Mesodermal cell (in vitro differentiated cells): ENCODE data around the gene SYNGAP1.

Experiments
- H3K27ac ChIP-seq: 2 replicates; pipeline ENCODE4 v1.7.0; 2013; ENCODE audit warnings: mild to moderate bottlenecking, low read depth, low read length, moderate library complexity; ENCODE audit not compliant: severe bottlenecking
- H3K36me3 ChIP-seq: 2 replicates; pipeline ENCODE4 v1.7.1; 2013; ENCODE audit warnings: mild to moderate bottlenecking, low read length, moderate library complexity; ENCODE audit not compliant: control insufficient read depth, insufficient read depth
- H3K4me1 ChIP-seq: one replicate; pipeline ENCODE4 v1.7.1; 2013; ENCODE audit warnings: mild to moderate bottlenecking, low read length; ENCODE audit not compliant: insufficient read depth, control insufficient read depth, poor library complexity, severe bottlenecking
- H3K4me3 ChIP-seq: 2 replicates; pipeline ENCODE4 v1.7.0; 2013; ENCODE audit warnings: low read length, control low read depth, mild to moderate bottlenecking; ENCODE audit not compliant: insufficient read depth, poor library complexity, severe bottlenecking; ENCODE audit errors: extremely low read depth
- H3K9me3 ChIP-seq: 2 replicates; pipeline ENCODE4 v1.7.1; 2013; ENCODE audit warnings: mild to moderate bottlenecking, low read length, moderate library complexity; ENCODE audit not compliant: control insufficient read depth
- WGBS, 2 experiments: methylation state at CpG; one replicate each; pipeline ENCODE4 v1.1.5; 2013; ENCODE audit warnings: missing lambda C conversion rate in 2 of 2; ENCODE audit not compliant: insufficient coverage in 2 of 2; 5-methylcytosine and 5-hydroxymethylcytosine counted together

SYNGAP1 gene

DNA sequence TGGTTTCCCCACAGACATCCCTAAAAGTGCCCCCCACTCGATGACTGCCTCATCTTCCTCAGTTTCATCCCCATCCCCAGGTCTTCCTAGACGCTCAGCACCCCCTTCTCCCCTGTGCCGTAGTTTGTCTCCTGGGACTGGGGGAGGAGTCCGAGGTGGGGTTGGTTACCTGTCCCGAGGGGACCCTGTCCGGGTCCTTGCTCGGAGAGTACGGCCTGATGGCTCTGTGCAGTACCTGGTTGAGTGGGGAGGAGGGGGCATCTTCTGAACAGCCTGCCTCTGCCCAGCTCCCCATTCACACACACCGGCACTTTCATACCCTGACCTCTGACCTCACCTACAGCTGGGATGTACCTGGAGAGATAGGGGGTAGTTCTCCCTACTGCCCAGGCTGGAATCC lies 4.0 kb upstream of the SYNGAP1 start:
- Histone ChIP-seq H3K4me1 (peaks cover 35% of the 10 kb centered on the region), H3K27ac (no peak overlapping the region), H3K36me3 (peaks cover 51% of the 10 kb centered on the region), H3K4me3 (peak overlapping the region; percentile 87), H3K9me3 (no peaks in the 10 kb centered on the region)
- WGBS, 2 experiments = 85 to 100% methylated on average over 1 to 6 of the region's 9 CpGs

DNA sequence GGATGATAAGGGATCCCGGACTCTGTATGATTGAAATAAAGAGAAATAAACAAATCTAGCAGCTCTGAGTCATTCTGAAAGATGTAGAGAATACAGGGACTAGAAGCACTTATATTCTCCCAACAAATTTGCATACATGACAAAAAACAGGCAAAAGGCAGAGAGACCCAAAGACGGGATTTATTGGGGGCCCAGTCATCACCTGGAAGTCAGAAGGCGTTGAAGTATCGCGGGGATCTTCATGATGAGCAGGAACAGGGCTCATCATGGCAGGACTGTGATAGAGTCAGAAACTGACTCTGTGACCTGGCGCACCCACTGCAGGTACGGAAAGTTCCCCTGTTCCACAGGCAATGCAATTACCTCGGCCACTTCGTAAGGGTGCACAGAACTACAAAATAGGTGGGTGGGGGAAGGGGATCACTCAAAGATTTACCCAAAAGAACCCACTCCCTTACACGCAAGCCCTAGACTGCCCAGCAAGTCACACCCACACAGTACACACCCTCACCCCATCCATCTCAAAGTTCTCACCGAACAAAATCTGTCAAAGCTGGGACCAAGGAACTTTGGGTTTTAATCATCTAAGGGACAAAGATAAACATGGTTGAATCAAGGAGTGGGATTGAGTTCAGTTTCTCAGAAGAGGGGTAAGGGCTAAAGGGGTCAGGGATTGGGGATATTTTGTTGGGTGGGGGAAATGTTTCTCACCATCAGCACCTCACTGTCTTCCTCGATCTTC lies 3.3 kb upstream of the SYNGAP1 start:
- H3K36me3 ChIP-seq = peaks cover 51% of the 10 kb centered on the region
- peak overlapping the region; percentile 87 for H3K4me3 ChIP-seq
- 73% methylated on average over 4 to 5 of the region's 12 CpGs for WGBS, 2 experiments
- H3K27ac ChIP-seq = peak overlapping the region; percentile 64
- H3K4me1 ChIP-seq = peaks cover 35% of the 10 kb centered on the region
- H3K9me3 ChIP-seq = no peaks in the 10 kb centered on the region

DNA sequence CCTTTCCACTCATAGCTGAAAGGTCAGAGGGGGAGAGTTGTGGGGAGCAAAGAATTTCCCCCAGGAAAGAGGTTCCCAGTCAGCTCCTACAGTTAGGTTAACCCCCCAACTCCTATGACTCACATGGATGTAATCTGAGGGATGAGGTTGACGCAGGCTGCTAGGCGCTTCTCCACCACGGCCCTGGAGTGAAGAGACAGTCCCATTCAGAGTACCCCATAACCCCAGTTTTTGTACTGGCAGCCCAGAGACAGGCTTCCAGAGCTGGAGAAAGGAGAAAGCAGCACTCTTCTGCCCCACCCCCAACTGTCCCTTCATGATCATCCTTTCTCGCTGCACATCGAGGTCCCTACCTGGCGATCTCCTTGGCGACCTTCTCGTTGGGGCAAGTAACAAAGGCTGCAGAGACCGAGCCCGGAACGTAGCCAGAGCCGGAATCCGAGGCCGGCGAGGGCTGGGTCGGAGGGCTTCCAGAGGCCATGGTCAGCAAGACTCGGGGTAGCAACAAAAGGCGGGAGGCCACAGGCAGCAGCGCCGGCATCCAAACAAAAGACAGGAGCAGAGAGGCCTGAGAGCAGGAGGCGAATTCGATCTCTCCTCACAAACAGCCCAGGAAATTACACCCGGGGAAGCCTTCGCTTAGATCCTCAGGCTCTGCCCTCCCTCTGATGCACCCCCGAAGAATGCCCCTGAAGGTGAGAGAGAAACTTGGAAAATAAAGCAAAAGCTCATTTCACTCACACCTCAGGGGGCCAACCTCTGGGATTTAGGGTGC lies 2.5 kb upstream of the SYNGAP1 start:
- peaks cover 50% of the 10 kb centered on the region for H3K36me3 ChIP-seq
- H3K4me3 ChIP-seq = peak overlapping the region; percentile 87
- peaks cover 33% of the 10 kb centered on the region for H3K4me1 ChIP-seq
- WGBS, 2 experiments = 0% methylated on average over 18 to 19 of the region's 25 CpGs
- H3K27ac ChIP-seq = peak overlapping the region; percentile 64
- H3K9me3 ChIP-seq = no peaks in the 10 kb centered on the region

DNA sequence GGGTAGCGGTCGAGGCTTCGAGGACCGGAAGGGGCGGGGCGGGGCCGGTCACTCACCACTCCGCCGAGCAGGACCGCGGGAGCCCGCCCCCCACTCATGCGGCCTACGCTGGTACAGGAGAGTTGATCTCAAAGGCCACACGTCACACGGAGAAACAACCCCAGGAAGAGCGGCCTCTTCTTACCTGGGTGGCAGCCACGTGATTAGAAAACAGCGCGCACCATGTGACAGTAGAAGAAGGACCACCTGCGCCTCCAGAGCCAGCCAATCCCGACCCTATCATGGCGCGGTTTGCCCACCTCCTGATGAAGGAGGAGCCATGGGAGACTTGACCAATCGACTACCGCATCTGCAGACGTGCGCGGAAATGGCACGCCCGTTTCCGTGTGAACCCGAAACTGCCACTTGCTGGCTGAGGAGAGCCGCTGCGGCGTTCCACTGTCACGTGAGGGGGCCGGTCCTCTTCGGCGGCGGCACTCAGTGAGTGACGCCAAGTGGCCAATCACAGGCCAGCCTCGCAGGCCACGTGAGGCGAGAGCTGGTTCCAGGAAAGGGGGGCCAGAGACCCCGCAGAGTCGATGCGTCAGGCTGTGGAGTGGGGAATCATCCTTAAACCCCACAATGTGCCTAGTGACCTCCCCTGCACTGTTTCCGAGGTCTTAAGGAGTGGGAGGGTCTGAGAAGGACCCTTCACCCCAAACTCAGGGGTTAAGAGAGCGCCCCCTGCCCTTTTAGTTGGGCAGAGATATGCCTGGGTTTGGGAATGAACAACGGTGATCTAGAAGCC lies 1.8 kb upstream of the SYNGAP1 start, which contains the start of gene CUTA:
CUTA (minus strand) TSS at position 205 of the 787 bp plus-strand sequence; CDS start at position 98, 107 bp downstream.
- Histone ChIP-seq H3K36me3 (peaks cover 48% of the 10 kb centered on the region), H3K9me3 (no peaks in the 10 kb centered on the region), H3K4me1 (peaks cover 33% of the 10 kb centered on the region), H3K27ac (peak within 1 kb of the TSS; percentile 96), H3K4me3 (peak within 1 kb of the TSS; percentile 87)
- 0% methylated on average over 31 to 44 of the region's 51 CpGs for WGBS, 2 experiments

- H3K4me3 ChIP-seq = peak overlapping the region; percentile 87
- peak overlapping the region; percentile 96 for H3K27ac ChIP-seq
- no peaks in the 10 kb centered on the region for H3K9me3 ChIP-seq
- H3K4me1 ChIP-seq = peaks cover 33% of the 10 kb centered on the region
- peaks cover 48% of the 10 kb centered on the region for H3K36me3 ChIP-seq
- 19 to 20% methylated on average over 5 to 6 of the region's 8 CpGs for WGBS, 2 experiments
Observed at GRCh38 chr6:33418690-33419291, 1.1 kb upstream of the SYNGAP1 start.

GRCh38 chr6:33420491-33421343 lies 852 bp downstream of the SYNGAP1 start:
- H3K4me1 ChIP-seq = peaks cover 32% of the 10 kb centered on the region
- peaks cover 36% of the 10 kb centered on the region for H3K36me3 ChIP-seq
- H3K4me3 ChIP-seq = peak overlapping the region; percentile 45
- H3K27ac ChIP-seq = no peak overlapping the region
- WGBS, 2 experiments = 58 to 60% methylated on average over 5 to 6 of the region's 6 CpGs
- H3K9me3 ChIP-seq = no peaks in the 10 kb centered on the region

DNA sequence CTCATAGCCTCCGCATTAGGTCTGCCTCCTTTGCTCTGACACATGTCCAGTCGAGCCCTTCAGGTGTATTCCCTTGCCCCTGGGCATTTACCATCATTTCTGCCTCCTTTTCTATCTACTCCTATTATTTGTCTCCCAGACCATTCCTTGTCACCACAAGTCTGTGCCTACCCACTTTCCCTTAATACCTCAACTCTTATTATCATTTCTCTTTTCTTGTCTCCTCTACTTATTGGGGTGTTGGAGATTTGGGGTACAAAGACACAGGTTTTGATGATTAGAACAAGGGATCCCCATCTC lies 1.4 kb downstream of the SYNGAP1 start:
- H3K4me3 ChIP-seq = peak overlapping the region; percentile 45
- no peak overlapping the region for H3K27ac ChIP-seq
- H3K36me3 ChIP-seq = peaks cover 30% of the 10 kb centered on the region
- 89 to 90% methylated on average over 2 of the region's 2 CpGs for WGBS, 2 experiments
- peaks cover 27% of the 10 kb centered on the region for H3K4me1 ChIP-seq
- no peaks in the 10 kb centered on the region for H3K9me3 ChIP-seq

- Histone ChIP-seq H3K4me3 (no peak overlapping the region), H3K9me3 (no peaks in the 10 kb centered on the region), H3K4me1 (peaks cover 22% of the 10 kb centered on the region), H3K36me3 (peaks cover 22% of the 10 kb centered on the region), H3K27ac (no peak overlapping the region)
- 87 to 89% methylated on average over 1 to 2 of the region's 2 CpGs for WGBS, 2 experiments
Observed at GRCh38 chr6:33423777-33424176, 3.9 kb downstream of the SYNGAP1 start.

DNA sequence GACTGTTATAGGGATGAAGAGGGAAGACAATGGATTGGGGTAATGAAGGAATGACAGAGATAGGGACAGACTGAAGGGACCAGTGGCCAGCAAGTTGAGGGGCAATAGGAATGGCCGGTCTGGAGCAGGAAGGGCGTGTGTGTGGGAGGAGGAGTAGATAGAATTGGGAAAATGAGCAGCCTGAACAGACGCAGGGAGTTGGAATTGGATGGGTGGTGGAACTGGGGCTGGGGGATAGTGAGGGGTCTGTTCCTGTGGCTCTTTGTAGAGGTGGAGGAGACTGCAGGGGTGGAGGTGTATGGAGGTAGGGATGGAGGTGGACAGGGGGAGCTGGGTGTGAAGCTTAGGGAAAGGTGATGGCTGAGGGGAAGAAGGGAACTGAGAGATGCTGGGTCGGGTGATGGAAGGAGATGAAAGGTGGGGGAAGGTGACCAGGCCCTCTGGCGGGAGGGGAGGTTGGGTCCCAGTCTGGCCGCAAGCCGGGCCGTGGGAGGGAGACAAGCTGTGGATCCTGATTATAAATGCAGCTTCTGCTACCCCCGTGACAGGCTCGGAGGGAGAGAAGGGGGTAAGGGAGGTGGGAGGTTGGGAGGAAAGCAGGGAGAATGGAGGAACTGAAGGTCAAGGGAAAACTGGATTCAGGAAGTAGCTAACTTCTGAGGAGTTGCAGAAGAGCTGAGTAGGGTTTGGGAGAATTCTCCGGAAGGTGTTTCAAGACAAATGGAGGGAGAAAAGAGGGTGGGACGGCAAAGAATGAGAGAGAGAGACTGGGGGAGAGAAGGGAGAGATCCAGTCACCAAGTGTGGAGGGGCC lies 5.2 kb downstream of the SYNGAP1 start:
- peak overlapping the region; percentile 88 for H3K27ac ChIP-seq
- peak overlapping the region; percentile 42 for H3K4me3 ChIP-seq
- WGBS, 2 experiments = 11 to 23% methylated on average over 10 to 12 of the region's 12 CpGs
- no peaks in the 10 kb centered on the region for H3K9me3 ChIP-seq
- H3K4me1 ChIP-seq = peaks cover 25% of the 10 kb centered on the region
- H3K36me3 ChIP-seq = peaks cover 22% of the 10 kb centered on the region
